GM19455 (cell line): ENCODE data around the gene MICU1.
"Not testable (repeated sequence)": the region's sequence is repeated elsewhere in the genome, so short reads cannot be mapped to it uniquely, and the experiment has no call there.

Experiments used
- ATAC-seq: cut with Tn5 transposase; IDR thresholded peaks from one replicate; pipeline ENCODE4 v1.9.1; 2021; ENCODE audit not compliant: unreplicated experiment

Gene MICU1

DNA sequence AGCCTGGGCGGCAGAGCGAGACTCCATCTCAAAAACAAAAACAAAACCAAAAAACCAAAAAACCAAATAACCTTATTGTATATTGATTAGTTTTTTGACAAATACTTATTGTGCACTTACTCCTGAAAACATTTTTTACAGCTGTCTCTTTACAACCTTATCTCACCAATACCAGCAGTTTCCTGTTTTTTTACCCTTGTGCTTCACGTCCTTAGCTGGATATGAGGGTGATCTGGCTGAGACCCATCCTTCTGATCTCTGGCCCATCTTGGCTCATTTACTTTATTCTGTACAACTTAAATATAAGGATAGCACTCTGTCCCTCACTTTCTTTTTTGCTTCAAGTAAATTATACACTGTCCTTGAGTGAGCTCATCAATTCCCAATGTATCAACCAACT, 166.6 kb downstream of the MICU1 start:
- ATAC-seq, result no peak

DNA sequence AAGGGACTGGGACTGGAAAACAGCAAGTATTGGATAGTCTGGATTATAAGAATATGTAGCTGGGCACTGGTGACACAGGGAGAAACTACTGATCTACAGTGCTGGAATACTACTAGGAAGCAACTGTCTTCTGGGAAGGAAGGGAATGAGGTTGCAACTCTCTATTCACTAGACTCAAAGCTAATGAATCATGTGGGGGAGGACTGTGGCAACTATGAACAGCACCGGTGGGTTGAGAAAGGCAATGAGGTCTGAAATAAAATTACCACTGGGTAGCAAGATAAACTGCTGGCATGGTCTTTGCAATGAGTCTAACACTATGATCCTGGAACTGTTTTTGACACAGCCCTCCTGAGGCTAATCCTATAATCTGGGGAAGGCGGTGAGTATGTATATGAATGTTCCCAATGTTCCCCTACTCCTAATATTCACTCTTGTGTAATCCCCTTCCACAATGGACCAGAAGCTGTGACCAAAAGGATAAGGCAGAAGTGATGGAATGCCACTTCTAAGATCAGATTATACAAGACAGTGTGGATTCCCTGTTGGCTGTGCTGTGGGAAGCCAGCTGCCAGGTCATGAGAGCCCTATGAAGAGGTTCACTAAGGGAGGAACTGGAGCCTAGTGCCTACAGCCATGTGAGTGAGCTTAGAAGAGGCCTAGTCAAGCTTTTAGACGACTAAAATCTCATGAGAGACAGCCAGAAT, 169.8 kb downstream of the MICU1 start:
- ATAC-seq, result no peak

DNA sequence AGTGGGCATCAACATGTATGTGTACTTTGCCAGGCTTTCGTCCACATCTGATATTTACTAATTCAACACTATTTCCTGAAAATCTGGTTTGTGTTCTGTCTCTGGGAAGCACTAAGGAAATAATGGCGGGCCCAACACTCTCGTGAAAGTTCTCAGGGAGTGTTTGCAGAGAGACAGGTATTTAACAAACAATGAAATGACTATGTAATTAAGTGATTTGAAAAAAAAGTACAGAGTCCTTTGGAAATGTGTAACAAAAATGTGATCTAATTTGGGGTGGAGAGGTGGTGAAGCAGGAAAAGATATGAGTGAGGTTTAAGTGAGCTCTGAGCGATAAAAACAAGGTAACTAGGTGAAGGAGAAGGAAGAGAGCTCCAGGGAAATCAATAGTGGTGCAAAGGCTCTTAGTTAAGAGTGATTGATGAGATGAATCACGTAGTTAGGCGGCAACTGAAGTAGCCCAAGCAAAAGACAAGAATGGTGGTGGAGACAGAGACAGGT, 175.9 kb downstream of the MICU1 start:
- no peak for ATAC-seq

DNA sequence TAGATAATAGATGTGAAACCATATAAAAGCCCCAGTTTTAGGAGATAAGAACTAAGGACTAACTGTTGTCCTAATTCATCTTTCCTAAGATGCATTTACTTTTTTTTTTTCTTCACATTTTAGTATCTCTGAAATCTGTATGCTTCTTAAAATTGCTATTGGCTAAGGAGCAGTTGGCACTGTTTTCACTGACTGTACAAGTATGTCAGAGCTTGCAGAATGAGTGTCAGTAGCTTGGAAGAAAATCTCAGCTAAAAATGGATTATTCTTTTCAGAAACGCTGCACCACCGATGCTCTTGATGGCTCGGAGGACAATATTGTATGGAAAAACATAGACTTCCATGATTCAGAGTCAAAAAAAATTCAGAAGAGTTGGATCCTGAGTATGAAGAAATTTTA, 180.0 kb downstream of the MICU1 start:
- ATAC-seq, result no peak

DNA sequence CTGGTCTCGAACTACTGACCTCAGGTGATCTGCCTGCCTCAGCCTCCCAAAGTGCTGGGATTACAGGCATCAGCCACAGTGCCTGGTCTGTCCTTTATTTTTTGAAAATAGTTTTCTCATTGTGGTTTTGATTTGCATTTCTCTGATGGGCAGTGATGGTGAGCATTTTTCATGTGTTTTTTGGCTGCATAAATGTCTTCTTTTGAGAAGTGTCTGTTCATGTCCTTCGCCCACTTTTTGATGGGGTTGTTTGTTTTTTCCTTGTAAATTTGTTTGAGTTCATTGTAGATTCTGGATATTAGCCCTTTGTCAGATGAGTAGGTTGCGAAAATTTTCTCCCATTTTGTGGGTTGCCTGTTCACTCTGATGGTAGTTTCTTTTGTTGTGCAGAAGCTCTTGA, 182.9 kb downstream of the MICU1 start:
- ATAC-seq, result not testable (repeated sequence)

DNA sequence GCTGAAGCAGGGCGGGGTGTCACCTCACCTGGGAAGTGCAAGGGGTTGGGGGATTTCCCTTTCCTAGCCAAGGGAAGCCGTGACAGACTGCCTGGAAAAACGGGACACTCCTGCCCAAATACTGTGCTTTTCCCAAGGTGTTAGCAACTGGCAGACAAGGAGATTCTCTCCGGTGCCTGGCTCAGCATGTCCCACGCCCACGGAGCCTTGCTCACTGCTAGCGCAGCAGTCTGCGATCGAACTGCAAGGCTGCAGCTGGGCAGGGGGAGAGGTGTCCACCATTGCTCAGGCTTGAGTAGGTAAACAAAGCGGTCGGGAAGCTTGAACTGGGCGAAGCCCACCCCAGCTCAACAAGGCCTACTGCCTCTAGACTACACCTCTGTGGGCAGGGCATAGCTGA, 190.3 kb downstream of the MICU1 start:
- no peak for ATAC-seq

DNA sequence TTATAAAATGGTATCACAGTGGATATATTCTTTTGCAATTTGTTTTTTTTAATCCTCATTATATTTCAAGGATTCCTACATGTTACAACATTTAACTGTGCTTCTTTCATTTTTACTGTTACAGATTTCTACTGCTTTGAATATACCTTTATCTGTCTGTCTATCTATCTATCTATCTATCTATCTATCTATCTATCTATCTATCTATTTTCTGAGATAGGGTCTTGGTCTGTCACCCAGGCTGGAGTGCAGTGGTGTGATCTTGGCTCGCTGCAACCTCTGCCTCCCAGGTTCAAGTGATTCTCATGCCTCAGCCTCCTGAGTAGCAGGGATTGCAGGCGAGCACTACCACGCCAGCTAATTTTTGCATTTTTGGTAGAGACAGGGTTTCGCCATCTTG, 194.9 kb downstream of the MICU1 start:
- not testable (repeated sequence) for ATAC-seq

DNA sequence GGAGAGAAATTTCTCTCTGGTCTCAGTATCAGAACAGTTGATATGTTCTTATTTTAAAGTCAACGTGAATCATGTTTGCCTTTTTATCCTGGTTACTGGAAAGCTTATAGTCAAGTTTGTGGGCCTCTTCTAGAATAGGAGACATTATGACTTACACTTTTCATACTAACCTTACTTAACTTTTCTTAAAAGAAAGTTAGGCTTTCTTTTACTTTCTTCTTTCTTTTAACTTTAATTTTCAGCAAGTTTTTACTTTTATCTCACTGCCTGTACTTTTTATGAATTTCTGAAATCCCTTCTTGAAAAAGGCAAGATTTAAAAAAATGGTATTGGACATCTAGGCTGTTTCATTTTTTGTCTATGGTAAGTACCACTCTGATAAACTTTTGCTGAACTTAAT, 195.9 kb downstream of the MICU1 start:
- ATAC-seq, result no peak

DNA sequence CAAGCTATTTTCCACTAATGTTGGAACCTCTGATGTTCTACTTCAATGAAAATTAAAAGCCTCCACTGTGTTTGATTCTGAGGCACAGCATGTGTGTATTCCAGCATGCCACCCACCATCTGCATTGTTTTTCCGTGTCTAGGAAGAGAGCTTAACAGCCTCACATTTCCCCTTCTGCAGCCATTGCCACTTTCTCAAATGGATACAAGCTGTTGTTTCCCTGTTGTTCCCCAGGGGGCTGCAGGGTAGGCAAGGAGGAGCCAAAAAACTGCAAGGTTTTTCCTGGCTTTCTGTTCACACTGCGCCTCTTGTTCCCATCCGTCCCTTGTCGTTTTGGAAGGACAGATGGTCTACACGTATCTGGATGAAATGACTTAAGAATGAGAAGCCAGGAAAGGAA, 198.9 kb downstream of the MICU1 start:
- ATAC-seq, result no peak

DNA sequence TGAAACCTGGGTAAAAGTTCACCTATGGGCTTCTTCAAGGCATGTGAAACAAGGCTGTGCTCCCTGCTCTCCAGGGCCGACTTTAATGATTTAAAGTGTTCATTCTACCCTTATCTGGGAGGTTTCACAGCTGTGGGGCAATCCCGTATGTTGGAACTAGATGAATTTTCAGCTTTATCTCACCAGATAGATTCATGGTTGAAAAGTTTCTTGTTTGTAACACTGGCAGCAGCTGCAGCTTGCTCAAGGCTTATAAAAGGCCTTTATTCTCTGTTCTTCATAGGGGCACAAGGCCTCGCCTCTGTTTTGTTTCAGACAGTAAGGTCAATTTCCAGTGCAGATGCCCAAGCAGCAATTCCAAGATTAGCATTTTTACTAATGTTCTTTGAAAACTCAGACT, 200.7 kb downstream of the MICU1 start:
- ATAC-seq, result no peak

DNA sequence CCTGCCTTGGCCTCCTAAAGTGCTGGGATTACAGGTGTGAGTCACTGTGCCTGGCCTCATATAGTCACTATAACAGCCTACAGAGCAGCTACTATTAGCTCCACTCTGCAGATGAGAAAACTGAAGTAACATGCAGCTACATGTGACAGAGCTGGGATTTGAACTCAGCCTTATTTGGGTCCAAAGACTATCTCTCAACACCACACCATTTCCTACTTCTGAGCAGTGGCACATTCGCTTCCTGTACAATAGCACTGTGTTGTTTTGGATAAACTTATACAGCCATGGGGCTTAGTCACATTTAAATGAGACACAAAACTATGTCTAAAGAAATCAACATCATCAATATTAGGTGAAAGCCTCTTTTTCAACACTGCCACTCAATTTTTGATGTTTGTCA, 201.3 kb downstream of the MICU1 start:
- ATAC-seq, result no peak

DNA sequence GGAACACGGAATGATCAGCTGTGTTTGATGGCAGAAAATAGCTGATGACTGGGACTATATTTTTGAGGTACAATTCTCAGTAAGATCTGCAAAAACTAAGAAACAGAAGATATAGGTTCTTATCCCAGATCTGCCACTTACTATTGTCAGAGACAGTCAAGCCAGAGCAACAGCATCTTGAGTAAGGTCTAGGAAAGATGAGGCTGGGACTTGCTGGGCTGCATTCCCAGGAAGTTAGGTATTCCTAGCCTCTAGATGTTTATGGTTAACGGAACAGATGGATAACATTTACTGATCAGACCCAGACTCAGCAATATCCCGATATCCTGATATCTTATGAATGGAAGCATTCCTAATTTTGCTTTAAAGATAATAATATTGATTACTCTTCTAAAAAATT, 202.5 kb downstream of the MICU1 start:
- ATAC-seq, result no peak

DNA sequence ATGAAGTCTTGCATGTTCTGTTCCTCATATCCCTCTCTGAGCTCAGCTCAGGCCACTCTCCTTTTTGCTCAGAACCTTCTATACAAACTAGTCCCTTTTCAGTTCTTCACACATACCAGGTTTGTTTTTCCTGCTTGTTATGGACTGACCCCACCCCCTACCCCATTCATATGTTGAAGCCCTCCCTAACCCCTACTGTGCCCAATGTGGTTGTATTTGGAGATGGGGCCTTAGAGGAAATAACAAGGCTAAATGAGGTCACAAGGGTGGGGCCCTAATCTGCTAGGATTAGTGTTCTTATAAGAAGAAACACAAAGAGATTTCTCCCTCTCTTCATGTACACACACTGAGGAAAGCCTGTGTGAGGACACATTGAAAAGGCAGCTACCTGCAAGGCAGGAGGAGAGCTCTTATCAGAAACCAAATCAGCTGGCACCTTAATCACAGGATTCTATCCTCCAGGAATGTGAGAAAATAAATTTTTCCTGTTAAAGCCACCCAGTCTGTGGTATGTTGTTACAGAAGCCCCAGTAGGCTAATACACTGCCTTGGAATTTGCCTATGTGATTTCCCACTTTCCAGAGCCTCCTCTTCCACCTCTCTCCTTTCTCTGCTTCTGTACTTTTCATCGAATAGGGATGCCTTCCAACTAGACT, 203.9 kb downstream of the MICU1 start:
- no peak for ATAC-seq

DNA sequence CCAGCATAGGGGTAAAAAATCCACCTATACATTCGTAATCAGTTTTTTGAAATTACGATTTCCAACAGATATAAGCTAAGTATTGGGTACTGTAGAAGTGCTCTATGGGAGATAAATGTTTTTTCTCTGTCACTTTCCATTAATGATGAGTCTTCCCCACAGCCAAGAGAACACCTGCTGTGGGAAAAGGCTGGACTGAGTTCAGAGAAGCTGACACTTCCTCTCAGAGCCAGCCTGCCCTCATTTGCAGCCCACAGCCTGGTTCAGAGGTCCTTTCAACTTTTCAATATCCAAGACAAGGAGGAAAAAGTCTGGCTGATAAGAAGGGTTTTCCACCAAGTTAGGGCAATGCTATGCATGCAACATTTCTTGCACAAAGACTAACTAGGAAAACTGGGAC, 206.6 kb downstream of the MICU1 start:
- ATAC-seq, result no peak

DNA sequence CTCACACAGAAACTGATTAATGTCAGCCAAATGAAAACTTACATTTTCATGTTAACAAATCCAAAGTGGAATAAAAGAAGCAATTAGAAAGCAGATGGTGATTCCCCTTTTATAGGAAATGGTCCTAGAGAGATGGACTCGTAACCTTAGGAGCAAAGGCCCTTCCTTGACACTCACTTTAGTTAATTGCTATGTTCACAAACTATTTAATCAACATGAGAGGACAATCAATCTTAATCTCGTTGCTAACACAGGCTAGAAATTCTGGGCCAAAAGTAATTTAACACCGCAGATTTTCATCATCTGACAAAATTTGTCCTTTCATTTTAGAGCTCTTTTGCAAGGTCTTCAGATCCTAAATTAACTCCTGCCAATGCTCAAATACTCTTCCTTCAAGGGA, 207.2 kb downstream of the MICU1 start:
- no peak for ATAC-seq

DNA sequence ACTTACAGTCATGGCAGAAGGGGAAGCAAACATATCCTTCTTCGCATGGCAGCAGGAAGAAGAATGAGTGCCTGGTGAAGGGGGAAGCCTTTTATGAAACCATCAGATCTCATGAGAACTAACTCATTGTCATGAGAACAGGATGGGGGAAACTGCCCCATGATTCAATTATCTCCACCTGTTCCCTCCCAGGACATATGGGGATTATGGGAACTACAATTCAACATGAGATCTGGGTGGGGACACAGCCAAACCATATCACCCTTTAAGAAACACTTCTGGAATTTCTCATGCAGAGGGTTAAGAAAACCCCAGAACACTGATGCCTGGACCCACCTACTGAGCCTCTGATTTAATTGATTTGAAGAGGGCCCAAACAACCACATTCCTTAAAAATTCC, 207.9 kb downstream of the MICU1 start:
- ATAC-seq, result no peak

DNA sequence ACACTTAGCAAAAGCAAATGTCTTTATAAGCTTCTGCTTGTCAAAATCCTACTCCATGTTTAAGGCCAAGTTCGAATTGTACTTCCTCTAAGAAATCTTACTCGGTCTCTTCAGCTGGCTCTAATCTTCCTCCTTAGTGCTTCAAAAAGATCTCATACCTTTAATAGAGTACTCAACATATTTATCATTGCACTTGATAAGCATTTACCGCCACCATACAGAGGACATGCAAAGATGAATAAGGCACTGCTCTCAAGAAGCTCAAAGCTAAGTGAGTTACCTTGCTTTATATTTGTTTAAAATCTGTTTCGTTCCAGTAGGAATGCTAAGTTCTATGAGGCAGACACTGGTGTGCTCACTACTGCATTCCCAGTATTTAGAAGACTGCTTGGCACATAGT, 209.2 kb downstream of the MICU1 start:
- no peak for ATAC-seq

DNA sequence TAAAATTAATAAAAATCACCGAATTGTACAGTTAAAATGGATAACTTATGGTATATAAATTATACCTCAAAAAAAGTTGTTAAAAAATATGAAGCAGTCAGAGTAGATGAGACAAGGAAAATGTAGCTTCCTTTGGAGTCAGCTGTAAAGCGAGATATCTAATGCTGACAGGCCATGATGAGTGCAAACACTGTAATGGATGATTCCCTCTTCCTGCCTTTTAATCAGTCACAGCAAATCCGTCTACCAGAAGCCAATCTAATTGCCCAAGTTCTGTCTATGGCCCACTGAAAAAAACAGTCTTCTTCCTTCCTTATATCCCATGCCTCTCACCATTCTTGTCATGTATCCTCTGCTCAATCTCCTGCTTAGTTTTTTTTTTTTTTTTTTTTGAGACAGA, 211.2 kb downstream of the MICU1 start:
- ATAC-seq, result no peak

DNA sequence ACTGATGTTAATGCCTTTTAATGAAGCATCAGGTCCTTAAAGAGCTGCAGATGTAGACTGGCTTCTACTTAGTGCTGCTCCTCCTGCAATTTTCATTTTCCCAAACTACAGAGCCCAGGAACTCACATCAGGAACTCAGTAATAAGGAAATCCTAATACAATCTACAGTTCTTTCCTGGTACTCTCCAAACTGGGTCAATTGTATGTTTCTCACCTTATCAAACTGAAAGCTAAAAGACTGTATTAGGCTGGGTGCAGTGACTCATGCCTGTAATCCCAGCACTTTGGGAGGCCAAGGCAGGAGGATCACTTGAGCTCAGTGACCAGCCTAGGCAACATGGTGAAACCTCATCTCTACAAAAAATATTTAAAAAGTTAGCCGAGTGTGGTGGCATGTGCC, 216.7 kb downstream of the MICU1 start:
- no peak for ATAC-seq

DNA sequence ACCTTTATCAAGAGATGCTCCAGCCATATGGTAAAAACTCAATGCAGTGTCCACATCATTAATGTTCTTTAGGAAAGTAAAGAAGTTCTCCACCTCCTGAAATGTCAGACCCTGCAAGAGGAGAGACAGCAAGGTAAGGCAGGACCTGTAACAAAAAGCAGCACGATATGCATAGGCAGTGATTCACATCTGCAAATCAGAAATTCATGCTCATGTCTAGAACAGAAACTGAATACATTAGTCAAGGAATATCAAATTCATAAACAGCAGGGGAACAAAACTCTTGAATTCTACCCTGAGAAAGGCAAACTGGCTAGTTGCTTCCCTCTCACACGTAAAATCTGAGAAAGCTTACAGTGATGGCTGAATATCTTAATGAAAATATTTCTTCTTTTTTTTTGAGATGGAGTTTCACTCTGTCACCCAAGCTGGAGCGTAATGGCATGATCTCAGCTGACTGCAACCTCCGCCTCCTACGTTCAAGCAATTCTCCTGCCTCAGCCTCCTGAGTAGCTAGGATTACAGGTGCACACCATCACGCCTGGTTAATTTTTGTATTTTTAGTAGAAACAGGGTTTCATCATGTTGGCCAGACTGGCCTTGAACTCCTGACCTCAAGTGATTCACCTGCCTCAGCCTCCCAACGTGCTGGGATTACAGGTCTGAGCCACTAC, 217.8 kb downstream of the MICU1 start:
- ATAC-seq, result no peak

DNA sequence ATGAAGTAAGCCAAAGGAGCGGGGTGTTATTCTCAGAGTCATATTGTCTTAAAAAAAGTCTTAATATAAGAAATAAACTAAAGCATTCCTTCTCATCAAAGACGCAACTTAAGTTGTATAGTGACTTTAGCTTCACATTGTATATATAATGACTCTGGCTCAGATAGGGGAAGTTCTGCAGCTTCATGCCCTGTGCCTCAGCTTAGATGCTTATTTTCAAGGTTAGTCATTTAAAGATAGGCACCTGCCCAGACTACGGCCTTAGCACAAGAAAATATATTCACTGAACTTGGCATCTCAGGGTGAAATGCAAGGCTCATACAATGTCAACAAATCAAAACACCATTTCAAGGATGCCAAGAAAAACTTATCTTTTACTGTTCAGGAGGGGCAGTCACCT, 218.4 kb downstream of the MICU1 start:
- no peak for ATAC-seq

DNA sequence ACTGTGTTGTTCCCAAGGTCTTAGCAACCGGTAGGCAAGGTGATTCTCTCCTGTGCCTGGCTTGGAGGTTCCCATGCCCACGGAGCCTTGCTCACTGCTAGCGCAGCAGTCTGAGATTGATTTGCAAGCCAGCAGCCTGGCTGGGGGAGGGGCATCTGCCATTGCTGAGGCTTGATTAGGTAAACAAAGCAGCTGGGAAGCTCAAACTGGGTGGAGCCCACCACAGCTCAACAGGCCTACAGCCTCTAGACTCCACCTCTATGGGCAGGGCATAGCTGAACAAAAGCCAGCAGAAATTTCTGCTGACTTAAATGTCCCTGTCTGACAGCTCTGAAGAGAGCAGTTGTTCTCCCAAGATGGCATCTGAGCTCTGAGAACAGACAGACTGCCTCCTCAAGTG, 230.3 kb downstream of the MICU1 start:
- not testable (repeated sequence) for ATAC-seq
